RWPE2 (cell line): ENCODE results near the gene EEF2K.

Experiments used
- ATAC-seq: fragments of 200-7000 bp; cut with Tn5 transposase; 3 replicates; pipeline ENCODE4 v1.9.1; 2021; ENCODE audit warnings: low read depth
- DNase-seq: peaks from one replicate; pipeline ENCODE4 v3.0.0-alpha.2; 2020; ENCODE audit warnings: low spot score
- H3K27ac ChIP-seq: fragments of 450-650 bp; 2 replicates; pipeline ENCODE4 v1.5.1; 2017; ENCODE audit warnings: mild to moderate bottlenecking; ENCODE audit not compliant: poor library complexity, severe bottlenecking
- H3K27me3 ChIP-seq: fragments of 250-450 bp; sonication (Bioruptor Pico); 2 replicates; pipeline ENCODE4 v1.5.1; 2021; ENCODE audit warnings: mild to moderate bottlenecking, moderate library complexity; ENCODE audit not compliant: insufficient read depth, poor library complexity, severe bottlenecking
- H3K36me3 ChIP-seq: fragments of 250-450 bp; sonication (Bioruptor Pico); 2 replicates; pipeline ENCODE4 v1.5.1; 2020; ENCODE audit warnings: low read depth, mild to moderate bottlenecking, moderate library complexity
- H3K4me1 ChIP-seq: fragments of 250-450 bp; sonication (Bioruptor Pico); 2 replicates; pipeline ENCODE4 v1.5.1; 2021; ENCODE audit warnings: mild to moderate bottlenecking, moderate library complexity; ENCODE audit not compliant: insufficient read depth, poor library complexity, severe bottlenecking
- H3K4me3 ChIP-seq: fragments of 250-450 bp; sonication (Bioruptor Pico); 2 replicates; pipeline ENCODE4 v1.5.1; 2021; ENCODE audit warnings: mild to moderate bottlenecking, moderate library complexity; ENCODE audit not compliant: severe bottlenecking
- H3K9me3 ChIP-seq: fragments of 250-450 bp; sonication (Bioruptor Pico); 2 replicates; pipeline ENCODE4 v1.5.1; 2021; ENCODE audit warnings: mild to moderate bottlenecking, moderate library complexity; ENCODE audit not compliant: severe bottlenecking
- TF ChIP-seq, protein P1 (sequence below): fragments of 450-650 bp; IDR thresholded peaks from one replicate; pipeline ENCODE4 v1.5.1; 2017; ENCODE audit warnings: mild to moderate bottlenecking, moderate library complexity; ENCODE audit not compliant: poor library complexity, severe bottlenecking

EEF2K gene

DNA sequence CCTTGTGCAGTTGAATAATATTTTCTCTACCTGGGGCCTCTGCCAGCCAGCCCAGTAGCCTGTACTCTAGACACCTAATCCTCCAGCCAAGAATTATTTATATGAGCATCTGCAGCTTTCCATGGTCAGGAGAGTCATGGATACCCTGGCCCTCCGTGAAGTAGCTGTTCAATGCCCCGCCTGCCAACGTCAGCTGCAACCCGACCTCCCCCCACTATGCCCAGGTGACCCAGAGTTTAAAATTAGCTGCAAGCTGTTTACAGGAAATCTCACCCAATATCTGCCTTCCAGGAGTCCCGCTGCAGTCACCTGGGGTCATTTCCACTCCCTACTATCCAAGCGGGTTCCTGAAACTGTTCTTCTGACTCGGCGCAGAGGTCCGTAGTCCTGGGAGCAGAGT, 31.4 kb upstream of the EEF2K start:
- H3K27ac ChIP-seq = no peak overlapping the region
- DNase-seq = no peak

DNA sequence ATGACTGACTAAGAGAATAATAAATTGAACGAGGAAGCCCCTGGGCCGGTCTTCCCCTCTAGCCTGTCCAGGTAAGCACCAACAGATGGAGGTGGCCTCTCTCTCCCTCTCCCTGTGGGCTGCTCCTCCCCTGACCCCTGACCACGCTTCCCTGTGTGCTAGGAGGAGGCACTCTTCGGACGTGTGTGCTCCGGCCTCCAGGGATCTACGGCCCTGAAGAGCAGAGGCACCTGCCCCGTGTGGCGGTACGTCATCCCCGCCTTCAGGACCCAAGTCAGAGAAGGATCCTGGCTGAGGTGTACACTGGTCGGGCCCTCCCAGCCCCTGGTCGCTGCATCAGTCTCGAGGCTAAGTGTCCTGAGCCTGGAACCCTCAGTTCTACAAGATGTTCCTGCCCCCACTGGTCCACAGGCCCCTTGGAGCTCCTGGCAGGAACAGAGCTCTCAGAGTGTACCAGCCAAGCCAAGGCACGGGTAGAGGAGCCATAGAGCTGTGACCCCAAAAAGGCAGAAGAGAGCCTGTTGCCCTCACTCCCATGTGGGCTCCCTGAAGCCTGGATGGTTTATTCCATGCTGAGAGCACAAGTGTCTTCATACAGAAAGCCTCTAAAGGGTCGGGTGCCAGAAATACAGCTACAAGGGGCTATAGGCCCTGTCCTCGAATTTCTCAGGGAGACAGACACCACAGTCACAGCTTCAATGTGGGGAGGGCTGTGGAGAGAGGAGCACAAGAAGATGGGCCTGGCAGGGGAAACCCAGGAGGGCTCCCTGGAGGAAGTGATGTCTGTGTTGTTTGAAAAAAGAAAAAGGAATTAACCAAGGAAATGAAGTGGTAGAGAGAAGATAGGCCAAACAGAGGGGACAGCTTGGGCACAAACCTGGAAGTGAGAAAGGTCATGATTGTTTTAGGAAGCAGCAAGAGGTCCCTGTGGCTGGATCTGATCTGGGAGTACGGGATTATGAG, 27.8 kb upstream of the EEF2K start:
- Histone ChIP-seq H3K27ac (no peak overlapping the region), H3K4me1 (no peaks in the 10 kb centered on the region), H3K4me3 (no peak overlapping the region), H3K36me3 (no peaks in the 10 kb centered on the region), H3K9me3 (no peaks in the 10 kb centered on the region), H3K27me3 (no peaks in the 10 kb centered on the region)
- ATAC-seq (no peak), DNase-seq (no peak)
- TF ChIP-seq, protein P1, sequence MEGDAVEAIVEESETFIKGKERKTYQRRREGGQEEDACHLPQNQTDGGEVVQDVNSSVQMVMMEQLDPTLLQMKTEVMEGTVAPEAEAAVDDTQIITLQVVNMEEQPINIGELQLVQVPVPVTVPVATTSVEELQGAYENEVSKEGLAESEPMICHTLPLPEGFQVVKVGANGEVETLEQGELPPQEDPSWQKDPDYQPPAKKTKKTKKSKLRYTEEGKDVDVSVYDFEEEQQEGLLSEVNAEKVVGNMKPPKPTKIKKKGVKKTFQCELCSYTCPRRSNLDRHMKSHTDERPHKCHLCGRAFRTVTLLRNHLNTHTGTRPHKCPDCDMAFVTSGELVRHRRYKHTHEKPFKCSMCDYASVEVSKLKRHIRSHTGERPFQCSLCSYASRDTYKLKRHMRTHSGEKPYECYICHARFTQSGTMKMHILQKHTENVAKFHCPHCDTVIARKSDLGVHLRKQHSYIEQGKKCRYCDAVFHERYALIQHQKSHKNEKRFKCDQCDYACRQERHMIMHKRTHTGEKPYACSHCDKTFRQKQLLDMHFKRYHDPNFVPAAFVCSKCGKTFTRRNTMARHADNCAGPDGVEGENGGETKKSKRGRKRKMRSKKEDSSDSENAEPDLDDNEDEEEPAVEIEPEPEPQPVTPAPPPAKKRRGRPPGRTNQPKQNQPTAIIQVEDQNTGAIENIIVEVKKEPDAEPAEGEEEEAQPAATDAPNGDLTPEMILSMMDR = no peak

More for the DNA sequence above, 31.4 kb upstream of the EEF2K start:
- no peak for ATAC-seq
- Histone ChIP-seq H3K27me3 (no peaks in the 10 kb centered on the region), H3K4me3 (no peak overlapping the region), H3K36me3 (no peaks in the 10 kb centered on the region), H3K9me3 (no peaks in the 10 kb centered on the region), H3K4me1 (no peaks in the 10 kb centered on the region)
- TF ChIP-seq, protein P1 = no peak

DNA sequence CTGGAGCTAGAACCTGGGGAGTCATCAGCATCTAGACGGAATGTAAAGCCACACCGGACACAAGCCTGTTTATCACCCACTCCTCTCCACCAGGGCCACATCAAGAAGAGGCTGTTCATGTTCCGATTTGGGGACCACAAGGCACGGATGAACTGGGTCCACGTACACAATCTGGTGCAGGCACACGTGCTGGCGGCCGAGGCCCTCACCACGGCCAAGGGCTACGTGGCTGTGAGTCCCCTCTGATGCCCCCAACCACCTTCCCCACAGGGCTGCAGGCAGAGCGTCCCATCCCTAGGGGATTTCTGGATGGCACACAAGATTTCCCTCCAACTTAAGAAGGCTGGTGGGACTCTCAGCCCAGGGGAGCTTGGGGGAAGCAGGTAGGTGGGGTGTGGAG, 24.7 kb upstream of the EEF2K start:
- no peaks in the 10 kb centered on the region for H3K9me3 ChIP-seq
- H3K27ac ChIP-seq = no peak overlapping the region
- H3K4me1 ChIP-seq = no peaks in the 10 kb centered on the region
- no peak for DNase-seq
- no peak overlapping the region for H3K4me3 ChIP-seq
- no peaks in the 10 kb centered on the region for H3K36me3 ChIP-seq
- ATAC-seq = no peak
- no peaks in the 10 kb centered on the region for H3K27me3 ChIP-seq
- TF ChIP-seq, protein P1 = no peak

DNA sequence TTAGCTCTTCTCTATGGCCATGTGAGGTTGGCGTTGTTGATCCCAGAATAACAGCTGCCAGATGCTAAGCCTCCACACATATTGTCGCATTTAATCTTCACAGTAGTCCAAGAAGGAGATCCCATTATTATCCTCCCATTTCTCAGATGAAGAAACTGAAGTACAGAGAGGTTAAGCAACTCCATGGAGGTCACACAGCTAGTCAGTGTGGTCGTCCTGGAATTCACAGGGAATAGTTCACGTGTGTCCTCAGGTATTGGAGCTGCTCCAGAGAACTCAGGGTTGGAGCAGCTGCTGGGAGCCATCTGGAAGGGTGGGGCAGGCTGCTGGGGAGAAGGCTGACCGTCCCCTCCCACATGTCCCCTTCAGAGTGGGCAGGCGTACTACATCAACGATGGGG, 24.2 kb upstream of the EEF2K start:
- Histone ChIP-seq H3K36me3 (no peaks in the 10 kb centered on the region), H3K4me1 (no peaks in the 10 kb centered on the region), H3K4me3 (no peak overlapping the region), H3K9me3 (no peaks in the 10 kb centered on the region), H3K27ac (no peak overlapping the region), H3K27me3 (no peaks in the 10 kb centered on the region)
- TF ChIP-seq, protein P1 = no peak
- no peak for ATAC-seq
- DNase-seq = no peak

DNA sequence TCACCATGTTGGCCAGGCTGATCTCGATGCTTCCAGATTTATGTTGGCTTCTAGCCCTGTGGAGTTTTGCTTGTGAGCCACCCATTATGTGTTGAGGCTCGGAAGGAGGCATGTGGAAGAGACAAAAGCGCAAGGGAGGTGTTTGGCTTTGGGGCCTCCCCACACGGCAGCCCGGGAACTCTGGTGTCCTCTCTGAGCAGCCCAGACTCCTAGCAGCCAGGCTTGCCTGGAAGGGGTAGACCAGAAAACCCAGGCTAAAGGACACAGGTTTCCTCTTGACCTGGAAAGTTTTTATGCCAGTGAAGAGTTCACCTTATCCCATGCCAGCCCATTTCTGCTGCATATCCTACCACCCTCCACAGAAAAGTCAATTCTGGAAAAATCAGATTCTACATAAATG, 22.7 kb upstream of the EEF2K start:
- Histone ChIP-seq H3K27me3 (no peaks in the 10 kb centered on the region), H3K36me3 (no peaks in the 10 kb centered on the region), H3K4me3 (no peak overlapping the region), H3K9me3 (no peaks in the 10 kb centered on the region), H3K4me1 (no peaks in the 10 kb centered on the region), H3K27ac (no peak overlapping the region)
- DNase-seq = no peak
- no peak for ATAC-seq
- TF ChIP-seq, protein P1 = no peak
